ENCODE results near the gene RP9.

RP9 gene, protein sequence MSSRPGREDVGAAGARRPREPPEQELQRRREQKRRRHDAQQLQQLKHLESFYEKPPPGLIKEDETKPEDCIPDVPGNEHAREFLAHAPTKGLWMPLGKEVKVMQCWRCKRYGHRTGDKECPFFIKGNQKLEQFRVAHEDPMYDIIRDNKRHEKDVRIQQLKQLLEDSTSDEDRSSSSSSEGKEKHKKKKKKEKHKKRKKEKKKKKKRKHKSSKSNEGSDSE

DNA sequence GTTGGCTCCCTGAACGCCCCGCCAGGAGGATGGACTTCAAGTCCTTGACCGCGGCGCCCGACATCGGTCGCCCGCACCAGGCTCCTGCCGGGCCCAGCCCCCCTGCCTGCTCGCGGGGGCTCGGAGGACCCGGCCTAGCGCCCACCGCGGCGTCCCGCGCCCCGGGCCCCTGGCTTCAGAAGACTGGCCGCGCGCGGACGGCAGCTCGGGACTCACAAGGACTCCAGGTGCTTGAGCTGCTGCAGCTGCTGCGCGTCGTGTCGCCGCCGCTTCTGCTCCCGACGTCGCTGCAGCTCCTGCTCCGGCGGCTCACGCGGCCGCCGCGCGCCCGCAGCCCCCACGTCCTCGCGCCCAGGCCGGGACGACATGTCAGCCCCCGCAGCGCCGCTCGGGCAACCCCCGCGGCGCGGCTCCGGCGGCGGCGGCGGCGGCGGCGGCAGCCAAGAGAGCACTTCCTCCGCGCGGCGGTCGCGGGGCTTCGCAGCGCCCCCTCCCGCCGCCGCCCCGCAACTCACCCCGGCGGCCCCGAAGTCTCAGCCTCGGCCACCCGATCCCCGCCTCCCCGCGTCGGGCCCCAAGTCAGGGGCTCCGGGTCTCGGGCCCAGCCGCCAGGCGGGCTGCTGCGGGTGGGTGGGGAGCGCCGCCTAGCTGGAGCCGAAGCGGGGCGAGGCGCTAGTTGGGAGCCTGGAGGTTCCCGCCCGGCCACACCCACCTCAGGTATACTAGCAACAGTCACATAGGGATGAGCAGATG, at the start of gene RP9:
Gene RP9 (minus strand): TSS at position 400 of the 753 bp plus-strand sequence. CDS start 32 bp downstream, at position 368.
- in situ Hi-C loops (cut with HindIII; ENCODE audit: low sequenced_read_pairs), result no loop called here

DNA sequence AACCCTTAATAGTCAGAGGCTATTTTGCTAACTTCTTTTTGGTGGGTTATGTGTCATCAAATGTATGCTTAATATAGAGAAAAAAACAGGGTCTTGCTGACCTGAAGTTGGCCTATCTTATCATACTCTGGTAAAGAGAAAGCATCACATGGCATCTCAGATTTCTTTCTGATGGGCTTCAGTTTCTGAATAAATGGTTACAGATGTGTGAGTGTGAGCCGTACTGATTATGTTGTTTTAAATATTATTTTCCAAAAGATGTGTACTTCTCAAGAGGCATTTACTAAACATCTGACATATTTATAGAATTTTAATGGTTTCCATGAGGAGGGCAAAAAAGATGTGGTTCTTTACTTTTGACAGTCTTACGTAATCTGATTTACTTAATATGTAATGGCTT, 48.6 kb upstream of the RP9 start:
- TF ChIP-seq CTCF (IDR thresholded peaks at IDR 0.05; ENCODE audit: low read depth, low read length, missing control alignments), result no peak
- H3K4me3 ChIP-seq (ENCODE audit: low read depth, low read length), result no peak overlapping the region
- in situ Hi-C loops (cut with HindIII; ENCODE audit: low sequenced_read_pairs), result no loop called here
- no peak for DNase-seq (ENCODE audit: low read depth)

More for the DNA sequence above, at the start of gene RP9:
- no peak for DNase-seq (ENCODE audit: low read depth)
- peak within 1 kb of the TSS; percentile 65 for H3K4me3 ChIP-seq (ENCODE audit: low read depth, low read length)
- peak; percentile 35 for TF ChIP-seq CTCF (IDR thresholded peaks at IDR 0.05; ENCODE audit: low read depth, low read length, missing control alignments)

DNA sequence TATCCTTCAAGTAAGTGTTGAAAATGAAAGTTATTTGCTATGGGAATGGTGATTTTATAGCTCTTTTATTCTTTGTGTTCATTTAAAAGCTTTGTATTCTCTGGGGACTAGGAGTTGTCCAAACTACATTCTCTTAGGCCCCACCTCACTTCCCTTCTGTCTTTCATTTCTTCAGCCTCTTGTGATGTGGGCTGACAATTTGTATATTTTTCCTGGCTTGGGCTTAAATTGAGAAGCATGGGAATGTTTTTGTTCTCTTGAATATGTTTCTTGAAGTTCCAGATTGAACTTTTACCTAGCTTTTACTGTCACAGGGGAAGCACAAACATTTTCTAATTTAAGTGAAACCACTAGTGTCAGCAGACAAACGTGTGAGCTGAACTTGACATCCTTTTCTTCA, 48.1 kb upstream of the RP9 start:
- peak; percentile 33 for DNase-seq (ENCODE audit: low read depth)
- in situ Hi-C loops (cut with HindIII; ENCODE audit: low sequenced_read_pairs), result no loop called here
- H3K4me3 ChIP-seq (ENCODE audit: low read depth, low read length), result no peak overlapping the region
- TF ChIP-seq CTCF (IDR thresholded peaks at IDR 0.05; ENCODE audit: low read depth, low read length, missing control alignments), result no peak

GRCh38 chr7:33156441-33156840, 47.2 kb upstream of the RP9 start:
- H3K4me3 ChIP-seq (ENCODE audit: low read depth, low read length), result no peak overlapping the region
- DNase-seq (ENCODE audit: low read depth), result no peak
- no peak for TF ChIP-seq CTCF (IDR thresholded peaks at IDR 0.05; ENCODE audit: low read depth, low read length, missing control alignments)
- in situ Hi-C loops (cut with HindIII; ENCODE audit: low sequenced_read_pairs), result no loop called here

DNA sequence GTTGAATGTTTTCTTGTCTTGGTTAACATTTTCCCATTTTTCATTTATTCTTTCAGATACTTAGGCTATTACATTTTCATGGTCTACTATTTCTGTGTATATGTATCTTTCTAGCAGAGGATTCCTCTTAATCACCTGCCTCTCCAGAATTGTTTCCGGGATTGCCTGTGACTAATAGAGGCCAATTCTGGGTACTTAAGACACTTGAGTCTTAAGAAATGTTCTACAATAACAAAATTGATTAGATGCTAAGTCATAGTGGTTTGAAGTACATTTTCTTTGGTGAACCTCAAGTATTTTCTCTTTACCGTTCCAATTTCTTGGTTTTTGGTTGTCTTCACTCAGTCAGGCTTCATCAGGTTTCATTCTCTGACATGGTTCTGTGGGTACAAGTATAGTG, 46.6 kb upstream of the RP9 start:
- TF ChIP-seq CTCF (IDR thresholded peaks at IDR 0.05; ENCODE audit: low read depth, low read length, missing control alignments), result no peak
- in situ Hi-C loops (cut with HindIII; ENCODE audit: low sequenced_read_pairs), result no loop called here
- DNase-seq (ENCODE audit: low read depth), result peak; percentile 70
- no peak overlapping the region for H3K4me3 ChIP-seq (ENCODE audit: low read depth, low read length)

- TF ChIP-seq CTCF (IDR thresholded peaks at IDR 0.05; ENCODE audit: low read depth, low read length, missing control alignments), result no peak
- no peak for DNase-seq (ENCODE audit: low read depth)
- in situ Hi-C loops (cut with HindIII; ENCODE audit: low sequenced_read_pairs), result no loop called here
- H3K4me3 ChIP-seq (ENCODE audit: low read depth, low read length), result no peak overlapping the region
Measured at GRCh38 chr7:33152087-33152486, 42.9 kb upstream of the RP9 start.
